Fibroblast of mammary gland (primary cell): ENCODE measurements around the gene GRM7.
A peak's percentile ranks its signal among the peaks of the same experiment; 100 is the strongest.

Experiments used
- DNase-seq: peaks from one replicate; pipeline ENCODE4 v3.0.0-alpha.2; 2010; ENCODE audit warnings: low read depth
- H3K4me3 ChIP-seq: 2 replicates; pipeline ENCODE4 v1.5.1; 2011; ENCODE audit warnings: low read depth, mild to moderate bottlenecking, low read length, moderate library complexity; ENCODE audit not compliant: control insufficient read depth
- TF ChIP-seq, protein P1 (sequence below): conservative IDR thresholded peaks from 2 replicates; pipeline ENCODE4 v1.5.1; 2011; ENCODE audit warnings: low read depth, low read length, inconsistent platforms; ENCODE audit not compliant: control insufficient read depth, insufficient read depth

GRM7 gene

DNA sequence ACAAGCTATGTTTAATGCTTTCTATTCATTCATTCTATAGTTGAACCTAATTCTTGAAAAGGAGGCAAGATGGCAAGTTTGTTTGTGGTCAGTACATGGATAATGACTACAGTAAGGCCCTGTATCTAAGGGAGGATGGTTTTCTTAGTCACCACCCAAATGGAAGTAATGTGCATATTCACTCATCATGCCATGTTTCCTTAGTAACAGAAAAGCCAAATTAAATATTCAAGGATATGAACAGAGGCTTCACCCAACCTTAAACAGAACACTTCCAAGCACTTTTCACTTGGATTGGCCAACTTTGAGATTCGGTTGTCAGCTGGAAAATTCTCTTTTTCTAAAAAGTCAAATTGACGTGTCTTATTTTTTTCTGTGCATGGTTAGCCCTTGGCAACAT lies 835.4 kb downstream of the GRM7 start:
- no peak overlapping the region for H3K4me3 ChIP-seq
- no peak for DNase-seq
- TF ChIP-seq, protein P1, sequence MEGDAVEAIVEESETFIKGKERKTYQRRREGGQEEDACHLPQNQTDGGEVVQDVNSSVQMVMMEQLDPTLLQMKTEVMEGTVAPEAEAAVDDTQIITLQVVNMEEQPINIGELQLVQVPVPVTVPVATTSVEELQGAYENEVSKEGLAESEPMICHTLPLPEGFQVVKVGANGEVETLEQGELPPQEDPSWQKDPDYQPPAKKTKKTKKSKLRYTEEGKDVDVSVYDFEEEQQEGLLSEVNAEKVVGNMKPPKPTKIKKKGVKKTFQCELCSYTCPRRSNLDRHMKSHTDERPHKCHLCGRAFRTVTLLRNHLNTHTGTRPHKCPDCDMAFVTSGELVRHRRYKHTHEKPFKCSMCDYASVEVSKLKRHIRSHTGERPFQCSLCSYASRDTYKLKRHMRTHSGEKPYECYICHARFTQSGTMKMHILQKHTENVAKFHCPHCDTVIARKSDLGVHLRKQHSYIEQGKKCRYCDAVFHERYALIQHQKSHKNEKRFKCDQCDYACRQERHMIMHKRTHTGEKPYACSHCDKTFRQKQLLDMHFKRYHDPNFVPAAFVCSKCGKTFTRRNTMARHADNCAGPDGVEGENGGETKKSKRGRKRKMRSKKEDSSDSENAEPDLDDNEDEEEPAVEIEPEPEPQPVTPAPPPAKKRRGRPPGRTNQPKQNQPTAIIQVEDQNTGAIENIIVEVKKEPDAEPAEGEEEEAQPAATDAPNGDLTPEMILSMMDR = no peak

DNA sequence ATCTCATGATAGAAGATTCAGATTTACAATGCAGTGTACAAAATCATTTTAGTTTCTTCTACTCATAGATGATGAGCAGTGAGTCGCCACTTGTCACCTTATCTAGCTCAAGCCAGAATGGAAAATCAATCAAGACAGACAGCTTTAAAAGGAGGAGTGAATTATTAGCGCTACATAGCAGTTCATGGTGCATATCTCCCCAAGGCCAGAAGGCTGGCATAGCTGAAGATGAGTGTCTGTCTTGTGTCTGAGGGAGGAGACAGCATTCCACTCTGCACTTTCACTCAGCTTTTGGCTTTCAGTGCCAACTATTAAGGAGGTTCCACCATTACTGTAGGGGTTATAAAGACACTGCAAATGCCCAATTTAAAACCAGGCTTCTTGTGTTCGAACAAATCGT lies 836.6 kb downstream of the GRM7 start:
- DNase-seq = no peak
- TF ChIP-seq, protein P1 = no peak
- H3K4me3 ChIP-seq = no peak overlapping the region

DNA sequence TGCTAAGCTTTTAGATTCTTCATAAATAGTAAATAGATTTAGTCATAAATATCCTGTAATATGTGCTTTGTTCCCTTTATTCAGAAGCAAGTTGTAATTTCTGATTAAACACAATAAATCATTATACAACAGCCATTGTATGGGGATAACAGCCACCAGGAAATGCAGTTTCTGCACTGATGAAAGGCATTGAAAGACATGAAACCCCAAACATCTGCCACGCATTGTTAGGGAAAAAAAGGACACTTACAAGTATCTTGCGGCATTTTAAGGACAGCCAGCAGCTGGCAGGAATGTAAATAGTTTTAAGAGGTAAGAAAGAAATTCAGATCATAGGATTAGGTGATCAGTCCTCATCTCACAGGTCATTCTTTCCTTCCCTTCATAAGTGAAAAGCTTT lies 839.6 kb downstream of the GRM7 start:
- TF ChIP-seq, protein P1 = no peak
- DNase-seq = no peak
- no peak overlapping the region for H3K4me3 ChIP-seq

DNA sequence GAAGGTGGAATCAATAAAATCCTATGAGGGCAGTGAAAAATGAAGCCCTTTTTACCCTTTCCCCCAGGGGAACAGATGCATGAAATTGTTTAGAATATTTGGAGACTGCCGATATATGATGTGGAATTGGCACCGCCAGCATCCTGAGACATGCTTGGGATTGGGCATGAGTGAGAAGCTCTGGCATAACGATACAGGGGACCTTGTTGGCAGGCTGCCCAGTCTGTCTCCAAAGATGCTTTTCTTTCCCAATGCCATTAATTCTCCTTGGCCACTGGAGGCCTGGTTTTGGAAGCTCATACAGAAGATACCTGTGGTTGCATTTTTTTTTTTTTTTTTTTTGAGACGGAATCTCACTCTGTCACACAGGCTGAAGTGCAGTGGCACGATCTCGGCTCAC lies 840.1 kb downstream of the GRM7 start:
- no peak for DNase-seq
- H3K4me3 ChIP-seq = no peak overlapping the region
- TF ChIP-seq, protein P1 = no peak

DNA sequence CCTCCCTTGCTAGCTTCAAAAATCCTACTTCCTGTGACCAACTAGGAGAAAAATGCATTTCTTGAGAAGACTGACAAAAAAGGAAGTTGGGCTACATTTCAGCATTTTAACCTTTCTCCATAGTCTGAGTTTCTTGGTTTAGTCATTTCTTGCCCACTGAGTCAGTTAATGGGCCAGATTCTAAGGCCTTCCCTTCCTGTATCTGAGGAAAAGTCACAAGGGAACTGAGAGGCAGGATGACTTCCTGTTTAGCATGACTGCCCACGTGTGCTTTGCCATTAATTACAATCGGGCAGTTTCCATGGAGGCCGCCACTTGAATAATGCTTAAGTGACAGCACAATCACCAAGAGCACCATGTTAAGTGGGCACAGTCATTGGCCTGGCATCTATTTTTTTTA lies 846.3 kb downstream of the GRM7 start:
- H3K4me3 ChIP-seq = no peak overlapping the region
- TF ChIP-seq, protein P1 = no peak
- DNase-seq = peak; percentile 45

DNA sequence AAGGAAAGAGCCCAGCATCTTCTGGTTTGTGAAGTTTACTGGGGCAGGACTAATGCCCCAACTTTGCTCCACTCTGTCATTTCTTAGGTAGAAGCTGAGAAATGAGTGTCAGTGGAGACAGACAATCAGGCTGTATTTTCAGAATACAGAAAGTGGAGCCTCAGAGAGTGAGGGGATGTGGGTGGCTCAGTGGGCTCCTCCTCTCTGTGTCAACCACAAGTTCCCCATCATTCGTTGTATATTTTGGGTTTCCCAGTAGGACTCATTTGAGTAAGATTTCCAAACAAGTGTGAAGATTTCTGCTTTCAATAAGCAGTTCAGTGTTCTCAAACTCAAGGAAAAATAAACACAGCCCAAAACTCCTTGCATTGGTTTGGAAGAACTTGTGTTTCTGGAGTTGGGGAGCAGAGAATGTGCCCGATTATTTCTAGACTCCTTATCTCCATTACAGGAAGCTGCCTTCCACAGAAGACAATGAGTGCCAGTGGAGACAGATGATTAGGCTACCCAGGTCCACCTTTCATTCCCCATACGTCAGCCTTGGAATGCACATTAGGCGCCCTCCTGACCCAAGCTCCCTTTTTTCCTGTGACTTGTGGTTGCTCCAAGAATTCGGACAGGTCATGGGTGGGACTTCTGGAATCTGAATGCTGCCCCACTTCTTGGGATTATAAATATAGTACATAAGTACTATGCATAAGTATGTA lies 848.6 kb downstream of the GRM7 start:
- no peak overlapping the region for H3K4me3 ChIP-seq
- TF ChIP-seq, protein P1 = no peak
- no peak for DNase-seq

DNA sequence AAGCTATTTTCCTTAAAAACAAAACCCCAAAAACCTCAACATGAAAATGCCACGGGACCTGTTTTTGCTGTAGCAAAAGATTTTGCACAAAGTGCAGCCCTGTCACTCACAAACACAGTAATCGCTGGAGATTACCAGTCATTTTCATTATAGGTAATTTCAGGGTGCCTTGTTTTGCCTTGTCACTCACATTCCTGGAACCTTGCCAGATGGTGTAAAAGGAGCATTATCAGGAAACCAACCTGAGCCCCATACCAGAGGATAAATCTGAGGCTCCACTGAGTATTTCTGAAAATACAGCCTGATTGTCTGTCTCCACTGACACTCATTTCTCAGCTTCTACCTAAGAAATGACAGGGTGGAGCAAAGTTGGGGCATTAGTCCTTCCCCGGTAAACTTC lies 849.4 kb downstream of the GRM7 start:
- no peak for DNase-seq
- no peak overlapping the region for H3K4me3 ChIP-seq
- TF ChIP-seq, protein P1 = no peak
